Stomach (tissue), 4 donors: ENCODE data around the gene MPV17L2.

ENCODE experiments used
- CTCF ChIP-seq, 7 experiments: fragments of 450-650 bp in 4 of 7; fragments of 200-600 bp in 3 of 7; sonication (generic) in 3 of 7; IDR thresholded peaks; one replicate each; pipeline ENCODE4 v1.5.1; 2016 to 2019; ENCODE audit warnings: antibody characterized with exemption in 7 of 7, control low read depth in 2 of 7, mild to moderate bottlenecking in 1 of 7
- POLR2A ChIP-seq, 4 donors: fragments of 450-650 bp; IDR thresholded peaks; one replicate each; pipeline ENCODE4 v1.6.1; 2016; ENCODE audit warnings: antibody characterized with exemption in 4 of 4, control low read depth in 2 of 4, mild to moderate bottlenecking in 1 of 4, moderate library complexity in 1 of 4

GRCh38 chr19:18225702-18226468 is 32.9 kb downstream of the MPV17L2 start, which contains the start of gene PDE4C:
- TF ChIP-seq CTCF (IDR thresholded peaks at IDR 0.05), result no peak
- no peak for TF ChIP-seq POLR2A (IDR thresholded peaks at IDR 0.05)
